T-helper 2 cell treated with Interferon-gamma antibody and Interleukin-4, amounts not matched to agents 5 μg/mL and 100 μg/mL, for 36 hours (primary cell): ENCODE measurements around the gene TPGS1.

Source experiments
- DNase-seq: peaks from one replicate; pipeline ENCODE4 v3.0.0; 2021; ENCODE audit warnings: low spot score
- H3K27ac Mint-ChIP-seq: one replicate; pipeline ENCODE4 v1.8.0; 2021; ENCODE audit warnings: mild to moderate bottlenecking, mixed read lengths
- H3K27me3 Mint-ChIP-seq: one replicate; pipeline ENCODE4 v1.8.0; 2021; ENCODE audit warnings: low read depth, mixed read lengths
- H3K36me3 Mint-ChIP-seq: one replicate; pipeline ENCODE4 v1.8.0; 2021; ENCODE audit warnings: low read depth, mixed read lengths
- H3K4me1 Mint-ChIP-seq: one replicate; pipeline ENCODE4 v1.8.0; 2021; ENCODE audit warnings: low read depth, mixed read lengths
- H3K4me3 Mint-ChIP-seq: one replicate; pipeline ENCODE4 v1.8.0; 2022; ENCODE audit warnings: mild to moderate bottlenecking, moderate library complexity, mixed read lengths
- H3K9me3 Mint-ChIP-seq: one replicate; pipeline ENCODE4 v1.8.0; 2021; ENCODE audit warnings: mixed read lengths

TPGS1 gene

GRCh38 chr19:558770-559439 lies 51.6 kb downstream of the TPGS1 start:
- DNase-seq, result no peak
- H3K4me1 Mint-ChIP-seq, result no peaks in the 10 kb centered on the region
- no peaks in the 10 kb centered on the region for H3K27me3 Mint-ChIP-seq
- no peaks in the 10 kb centered on the region for H3K9me3 Mint-ChIP-seq
- no peak overlapping the region for H3K4me3 Mint-ChIP-seq
- no peak overlapping the region for H3K27ac Mint-ChIP-seq
- H3K36me3 Mint-ChIP-seq, result no peaks in the 10 kb centered on the region

GRCh38 chr19:560121-560520 lies 52.8 kb downstream of the TPGS1 start:
- Mint-ChIP-seq H3K27me3 (no peaks in the 10 kb centered on the region), H3K9me3 (no peaks in the 10 kb centered on the region), H3K36me3 (no peaks in the 10 kb centered on the region), H3K4me3 (no peak overlapping the region), H3K4me1 (no peaks in the 10 kb centered on the region), H3K27ac (no peak overlapping the region)
- no peak for DNase-seq

- Mint-ChIP-seq H3K27ac (no peak overlapping the region), H3K36me3 (no peaks in the 10 kb centered on the region), H3K4me3 (no peak overlapping the region), H3K27me3 (no peaks in the 10 kb centered on the region), H3K9me3 (no peaks in the 10 kb centered on the region), H3K4me1 (peaks cover 9% of the 10 kb centered on the region)
- DNase-seq, result no peak
Measured at GRCh38 chr19:566403-566802, 59.1 kb downstream of the TPGS1 start.

- no peak for DNase-seq
- Mint-ChIP-seq H3K27me3 (no peaks in the 10 kb centered on the region), H3K4me1 (peaks cover 10% of the 10 kb centered on the region), H3K4me3 (no peak overlapping the region), H3K27ac (no peak overlapping the region), H3K9me3 (no peaks in the 10 kb centered on the region), H3K36me3 (no peaks in the 10 kb centered on the region)
Measured at GRCh38 chr19:566844-567243, 59.5 kb downstream of the TPGS1 start.

- Mint-ChIP-seq H3K27ac (no peak overlapping the region), H3K4me1 (peaks cover 13% of the 10 kb centered on the region), H3K4me3 (no peak overlapping the region), H3K36me3 (no peaks in the 10 kb centered on the region), H3K9me3 (no peaks in the 10 kb centered on the region), H3K27me3 (no peaks in the 10 kb centered on the region)
- DNase-seq, result no peak
Measured at GRCh38 chr19:567296-567900, 60.1 kb downstream of the TPGS1 start.
